ENCODE results near the gene PCGF3.
A peak's percentile ranks its signal among the peaks of the same experiment; 100 is the strongest.

Gene PCGF3

DNA sequence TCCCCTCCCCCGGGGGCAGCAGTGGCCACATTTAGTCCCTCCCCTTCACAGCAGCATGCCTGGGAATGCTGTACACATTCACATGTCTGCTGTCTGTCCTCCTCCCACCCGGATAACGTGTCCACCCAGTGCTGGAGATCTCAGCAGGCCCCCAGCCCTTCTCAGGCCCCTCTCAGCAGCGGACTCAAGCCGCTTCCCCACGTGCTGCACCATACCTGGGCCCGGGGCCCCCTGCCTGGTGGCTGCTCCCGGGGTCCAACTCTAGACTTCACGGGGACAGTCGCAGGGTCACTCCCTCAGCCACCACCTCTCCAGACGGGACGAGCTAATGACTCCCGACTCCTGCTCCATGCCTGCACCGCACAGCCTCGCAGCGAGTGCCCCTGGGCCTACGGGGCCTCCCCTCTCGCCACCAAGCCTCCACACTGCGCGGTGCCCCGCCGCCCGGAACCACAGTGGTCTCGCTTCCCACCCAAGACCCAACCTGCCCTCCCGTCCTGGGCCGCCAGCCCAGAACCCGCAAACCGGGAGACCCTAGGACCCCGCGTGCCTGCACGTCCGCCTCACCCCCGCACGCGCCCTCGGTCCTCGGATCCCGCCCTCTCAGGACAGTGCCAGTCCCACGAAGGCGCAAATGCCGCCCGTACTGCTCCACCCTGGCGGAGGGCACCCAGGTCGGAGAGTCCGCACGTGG lies 1.3 kb upstream of the PCGF3 start:
- TF ChIP-seq EGR1 (IDR thresholded peaks at IDR 0.05), result no peak
- no peak for TF ChIP-seq REST (IDR thresholded peaks at IDR 0.05; ENCODE audit: low read depth)
- no peak for TF ChIP-seq TEAD4 (IDR thresholded peaks at IDR 0.05)
- TF ChIP-seq USF1 (IDR thresholded peaks at IDR 0.05), result no peak
- TF ChIP-seq NFIC (IDR thresholded peaks at IDR 0.05), result no peak
- no peak for TF ChIP-seq TCF12 (IDR thresholded peaks at IDR 0.05; ENCODE audit: low read depth)
- TF ChIP-seq FOXM1 (IDR thresholded peaks at IDR 0.05; ENCODE audit: borderline replicate concordance, low read depth), result no peak
- no peak for TF ChIP-seq EP300 (IDR thresholded peaks at IDR 0.05; ENCODE audit: borderline replicate concordance)
- no peak for TF ChIP-seq ZBTB7A (IDR thresholded peaks at IDR 0.05; ENCODE audit: low read depth)
- no peak for TF ChIP-seq YY1 (IDR thresholded peaks at IDR 0.05; ENCODE audit: low read depth)
- no peak for TF ChIP-seq CREB1 (IDR thresholded peaks at IDR 0.05; ENCODE audit: low read depth)
- no peak for TF ChIP-seq RAD21 (IDR thresholded peaks at IDR 0.05; ENCODE audit: low read depth)
- TF ChIP-seq CEBPB (IDR thresholded peaks at IDR 0.05), result no peak
- TF ChIP-seq MAX (IDR thresholded peaks at IDR 0.05), result no peak
- no peak for TF ChIP-seq TAF1 (IDR thresholded peaks at IDR 0.05; ENCODE audit: low read depth)

DNA sequence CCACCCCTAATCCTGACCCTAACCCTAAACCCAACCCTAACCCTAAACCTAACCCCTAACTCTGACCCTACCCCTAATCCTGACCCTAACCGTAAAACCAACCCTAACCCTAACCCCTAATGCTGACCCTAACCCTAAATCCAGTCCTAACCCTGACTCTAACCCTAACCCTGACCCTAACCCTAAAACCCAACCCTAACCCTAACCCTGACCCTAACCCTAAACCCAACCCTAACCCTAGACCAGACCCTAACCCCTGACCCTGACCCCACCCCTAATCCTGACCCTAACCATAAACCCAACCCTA lies 708 bp upstream of the PCGF3 start:
- no peak for TF ChIP-seq RAD21 (IDR thresholded peaks at IDR 0.05; ENCODE audit: low read depth)
- TF ChIP-seq EGR1 (IDR thresholded peaks at IDR 0.05), result no peak
- TF ChIP-seq TCF12 (IDR thresholded peaks at IDR 0.05; ENCODE audit: low read depth), result no peak
- no peak for TF ChIP-seq ZBTB7A (IDR thresholded peaks at IDR 0.05; ENCODE audit: low read depth)
- no peak for TF ChIP-seq CREB1 (IDR thresholded peaks at IDR 0.05; ENCODE audit: low read depth)
- TF ChIP-seq YY1 (IDR thresholded peaks at IDR 0.05; ENCODE audit: low read depth), result no peak
- no peak for TF ChIP-seq CEBPB (IDR thresholded peaks at IDR 0.05)
- no peak for TF ChIP-seq REST (IDR thresholded peaks at IDR 0.05; ENCODE audit: low read depth)
- TF ChIP-seq MAX (IDR thresholded peaks at IDR 0.05), result no peak
- TF ChIP-seq FOXM1 (IDR thresholded peaks at IDR 0.05; ENCODE audit: borderline replicate concordance, low read depth), result no peak
- TF ChIP-seq NFIC (IDR thresholded peaks at IDR 0.05), result no peak
- no peak for TF ChIP-seq TAF1 (IDR thresholded peaks at IDR 0.05; ENCODE audit: low read depth)
- TF ChIP-seq TEAD4 (IDR thresholded peaks at IDR 0.05), result no peak
- TF ChIP-seq EP300 (IDR thresholded peaks at IDR 0.05; ENCODE audit: borderline replicate concordance), result no peak
- TF ChIP-seq USF1 (IDR thresholded peaks at IDR 0.05), result no peak

- TF ChIP-seq ZBTB7A (IDR thresholded peaks at IDR 0.05; ENCODE audit: low read depth), result 0 out of 2 replicates have a peak, but pooled peaks have one; percentile 69
Observed at GRCh38 chr4:706083-706633, 526 bp downstream of the PCGF3 start.

DNA sequence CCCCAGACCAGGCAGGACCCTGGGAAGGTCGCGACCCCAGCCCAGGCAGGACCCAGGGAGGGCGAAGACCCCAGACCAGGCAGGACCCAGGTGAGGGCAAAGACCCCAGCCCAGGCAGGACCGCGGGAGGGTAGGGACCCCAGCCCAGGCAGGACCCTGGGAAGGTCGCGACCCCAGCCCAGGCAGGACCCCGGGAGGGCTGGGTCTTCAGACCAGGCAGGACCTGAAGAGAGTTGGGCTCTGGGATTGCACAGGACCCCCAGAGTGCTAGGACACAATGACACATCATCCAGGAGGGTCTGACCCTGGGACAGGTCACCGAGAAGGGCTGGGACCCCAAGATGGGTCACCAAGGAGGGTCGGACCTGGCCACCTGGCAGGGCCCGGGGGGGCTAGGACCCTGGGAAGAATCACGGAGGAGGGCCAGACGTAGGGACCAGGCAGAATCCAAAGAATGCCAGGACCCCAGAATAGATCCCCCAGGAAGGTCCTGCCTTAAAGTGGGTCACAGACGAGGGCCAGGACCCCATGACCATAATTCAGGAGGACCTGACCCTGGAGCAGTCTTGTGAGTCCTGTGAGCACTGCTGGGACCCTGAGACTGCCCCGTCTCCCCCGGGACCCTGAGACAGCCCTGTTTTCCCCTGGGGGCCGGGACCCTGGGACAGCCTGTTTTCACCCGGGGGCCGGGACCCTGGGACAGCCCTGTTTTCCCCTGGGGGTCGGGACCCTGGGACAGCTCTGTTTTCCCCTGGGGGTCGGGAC lies 1.4 kb downstream of the PCGF3 start:
- TF ChIP-seq FOXM1 (IDR thresholded peaks at IDR 0.05; ENCODE audit: borderline replicate concordance, low read depth), result no peak
- TF ChIP-seq MAX (IDR thresholded peaks at IDR 0.05), result no peak
- no peak for TF ChIP-seq TCF12 (IDR thresholded peaks at IDR 0.05; ENCODE audit: low read depth)
- no peak for TF ChIP-seq CEBPB (IDR thresholded peaks at IDR 0.05)

GRCh38 chr4:707929-708630 lies 2.4 kb downstream of the PCGF3 start:
- TF ChIP-seq USF1 (IDR thresholded peaks at IDR 0.05) (no peak), TAF1 (IDR thresholded peaks at IDR 0.05; ENCODE audit: low read depth) (no peak), TCF12 (IDR thresholded peaks at IDR 0.05; ENCODE audit: low read depth) (no peak), YY1 (IDR thresholded peaks at IDR 0.05; ENCODE audit: low read depth) (no peak), ZBTB7A (IDR thresholded peaks at IDR 0.05; ENCODE audit: low read depth) (no peak), MAX (IDR thresholded peaks at IDR 0.05) (no peak), NFIC (IDR thresholded peaks at IDR 0.05) (no peak), FOXM1 (IDR thresholded peaks at IDR 0.05; ENCODE audit: borderline replicate concordance, low read depth) (no peak), CEBPB (IDR thresholded peaks at IDR 0.05) (no peak)
